ENCODE results near the gene HLA-DOA. TPM values are rescaled to one million over a fixed set of nuclear protein-coding genes. Genes with fewer than 3 reads are reported as not detected.

The HLA-DOA gene
- total RNA-seq, 1 donor from 2014 or later, result 38.0 TPM

DNA sequence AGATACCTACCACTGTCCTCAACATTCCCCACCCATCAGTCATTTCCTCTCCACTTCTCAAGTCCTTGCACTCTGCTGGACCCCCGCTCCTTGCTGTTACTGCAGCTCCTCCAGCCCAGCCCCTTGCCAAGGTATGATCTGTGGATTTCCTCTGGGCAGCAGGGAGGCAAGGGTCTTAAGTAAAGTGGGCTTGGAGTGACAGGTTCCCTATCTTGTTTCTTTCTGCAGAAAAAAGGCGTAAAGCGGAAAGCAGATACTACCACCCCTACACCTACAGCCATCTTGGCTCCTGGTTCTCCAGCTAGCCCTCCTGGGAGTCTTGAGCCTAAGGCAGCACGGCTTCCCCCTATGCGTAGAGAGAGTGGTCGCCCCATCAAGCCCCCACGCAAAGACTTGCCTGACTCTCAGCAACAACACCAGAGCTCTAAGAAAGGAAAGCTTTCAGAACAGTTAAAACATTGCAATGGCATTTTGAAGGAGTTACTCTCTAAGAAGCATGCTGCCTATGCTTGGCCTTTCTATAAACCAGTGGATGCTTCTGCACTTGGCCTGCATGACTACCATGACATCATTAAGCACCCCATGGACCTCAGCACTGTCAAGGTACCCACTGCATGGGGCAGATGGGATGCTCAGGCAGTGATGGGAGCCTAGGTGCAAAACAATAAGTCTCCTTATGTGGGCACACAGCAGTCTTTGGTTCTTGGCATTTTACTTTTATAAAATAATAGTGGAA, 32.9 kb downstream of the HLA-DOA start:
- H3K36me3 Mint-ChIP-seq, result peaks cover 77% of the 10 kb centered on the region

GRCh38 chr6:32975886-32976285, 33.5 kb downstream of the HLA-DOA start:
- no peaks in the 10 kb centered on the region for H3K9me3 ChIP-seq (ENCODE audit: low read depth)
- no peak overlapping the region for H3K27ac Mint-ChIP-seq
- H3K27me3 ChIP-seq, result no peaks in the 10 kb centered on the region
- H3K9me3 Mint-ChIP-seq, result no peaks in the 10 kb centered on the region
- no peak overlapping the region for H2AFZ ChIP-seq (replicated peaks)
- peaks cover 21% of the 10 kb centered on the region for H3K27me3 Mint-ChIP-seq (ENCODE audit: insufficient read depth, low read depth)
- H3K27ac ChIP-seq, result no peak overlapping the region
- peaks cover 94% of the 10 kb centered on the region for H3F3A ChIP-seq (ENCODE audit: low read depth)
- peaks cover 32% of the 10 kb centered on the region for H3K4me1 Mint-ChIP-seq
- H3K4me2 ChIP-seq, result peak overlapping the region; percentile 100
- no peak for TF ChIP-seq EZH2 (IDR thresholded peaks at IDR 0.05)
- no peak for TF ChIP-seq EZH2phosphoT487 (IDR thresholded peaks at IDR 0.05)
- TF ChIP-seq CTCF (IDR thresholded peaks at IDR 0.05), result no peak
- peaks cover 89% of the 10 kb centered on the region for H3K79me2 ChIP-seq (ENCODE audit: low read depth)
- peaks cover 87% of the 10 kb centered on the region for H4K20me1 ChIP-seq (ENCODE audit: low read depth)
- no peak for DNase-seq (ENCODE audit: low spot score)
- H3K4me3 ChIP-seq, result peak overlapping the region; percentile 95
- peaks cover 78% of the 10 kb centered on the region for H3K36me3 Mint-ChIP-seq
- no peak overlapping the region for H3K9ac ChIP-seq
- peaks cover 55% of the 10 kb centered on the region for H3K36me3 ChIP-seq
- H3K4me1 ChIP-seq, result peaks cover 12% of the 10 kb centered on the region
- peak overlapping the region; percentile 94 for H3K4me3 Mint-ChIP-seq

More for the DNA sequence above, 32.9 kb downstream of the HLA-DOA start:
- no peak overlapping the region for H3K27ac ChIP-seq
- no peak for DNase-seq (ENCODE audit: low spot score)
- no peak overlapping the region for H2AFZ ChIP-seq (replicated peaks)
- no peak overlapping the region for H3K9ac ChIP-seq
- H3K79me2 ChIP-seq (ENCODE audit: low read depth), result peaks cover 88% of the 10 kb centered on the region
- peaks cover 32% of the 10 kb centered on the region for H3K4me1 Mint-ChIP-seq
- peaks cover 93% of the 10 kb centered on the region for H4K20me1 ChIP-seq (ENCODE audit: low read depth)
- no peak overlapping the region for H3K4me2 ChIP-seq
- H3K36me3 ChIP-seq, result peaks cover 55% of the 10 kb centered on the region
- H3K9me3 ChIP-seq (ENCODE audit: low read depth), result no peaks in the 10 kb centered on the region
- peak overlapping the region; percentile 94 for H3K4me3 Mint-ChIP-seq
- no peaks in the 10 kb centered on the region for H3K27me3 ChIP-seq
- peaks cover 94% of the 10 kb centered on the region for H3F3A ChIP-seq (ENCODE audit: low read depth)
- H3K4me3 ChIP-seq, result no peak overlapping the region
- peaks cover 16% of the 10 kb centered on the region for H3K27me3 Mint-ChIP-seq (ENCODE audit: insufficient read depth, low read depth)
- no peaks in the 10 kb centered on the region for H3K9me3 Mint-ChIP-seq
- H3K27ac Mint-ChIP-seq, result no peak overlapping the region
- TF ChIP-seq EZH2phosphoT487 (IDR thresholded peaks at IDR 0.05), result no peak
- TF ChIP-seq EZH2 (IDR thresholded peaks at IDR 0.05), result no peak
- TF ChIP-seq CTCF (IDR thresholded peaks at IDR 0.05), result no peak
- peaks cover 12% of the 10 kb centered on the region for H3K4me1 ChIP-seq

GRCh38 chr6:32974541-32975308, 34.7 kb downstream of the HLA-DOA start:
- Histone ChIP-seq H3K27ac (no peak overlapping the region), H4K20me1 (ENCODE audit: low read depth) (peaks cover 76% of the 10 kb centered on the region), H3K9ac (peak overlapping the region; percentile 96), H3K4me2 (peak overlapping the region; percentile 100), H3K9me3 (ENCODE audit: low read depth) (no peaks in the 10 kb centered on the region), H3K36me3 (peaks cover 48% of the 10 kb centered on the region), H3K4me1 (peaks cover 12% of the 10 kb centered on the region), H2AFZ (replicated peaks) (no peak overlapping the region), H3K27me3 (no peaks in the 10 kb centered on the region), H3K4me3 (peak overlapping the region; percentile 95), H3K79me2 (ENCODE audit: low read depth) (peaks cover 91% of the 10 kb centered on the region), H3F3A (ENCODE audit: low read depth) (peaks cover 94% of the 10 kb centered on the region)
- H3K27ac Mint-ChIP-seq, result no peak overlapping the region
- no peak for DNase-seq (ENCODE audit: low spot score)
- peak overlapping the region; percentile 94 for H3K4me3 Mint-ChIP-seq
- peaks cover 32% of the 10 kb centered on the region for H3K4me1 Mint-ChIP-seq
- TF ChIP-seq EZH2 (IDR thresholded peaks at IDR 0.05) (no peak), CTCF (IDR thresholded peaks at IDR 0.05) (no peak), EZH2phosphoT487 (IDR thresholded peaks at IDR 0.05) (no peak)
- no peaks in the 10 kb centered on the region for H3K9me3 Mint-ChIP-seq
- peaks cover 66% of the 10 kb centered on the region for H3K36me3 Mint-ChIP-seq
- peaks cover 16% of the 10 kb centered on the region for H3K27me3 Mint-ChIP-seq (ENCODE audit: insufficient read depth, low read depth)

Measured in neural progenitor cell (in vitro differentiated cells).